ENCODE measurements around the gene ATP8A2. TPM values are rescaled to one million over a fixed set of nuclear protein-coding genes. Genes with fewer than 3 reads are reported as not detected.

ATP8A2 gene
- total and polyA plus RNA-seq, 10 of the 15 experiments (the other 5 are each of a cell fraction or from before 2014, with no cell fraction given) = 0.01 to 0.04 (median 0.04) TPM; not detected in 7

DNA sequence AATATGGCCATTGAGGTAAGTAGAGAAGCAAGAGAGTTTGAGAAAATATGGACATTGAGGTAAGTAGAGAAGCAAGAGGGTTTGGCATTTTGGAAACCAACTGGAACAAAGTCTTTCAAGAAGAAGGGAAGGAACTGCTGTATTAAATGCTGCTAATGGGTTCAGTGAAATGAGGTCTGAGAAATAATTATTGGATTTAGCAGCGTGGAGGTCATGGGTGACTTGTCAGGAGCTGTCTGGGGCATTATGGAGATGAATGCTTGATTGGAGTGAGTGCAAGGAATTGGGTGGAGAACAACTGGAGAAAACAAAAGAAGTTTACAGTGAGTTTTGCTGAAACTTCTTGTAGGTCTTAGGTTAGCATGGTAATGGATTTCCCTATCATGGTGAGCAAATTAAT lies 232.3 kb downstream of the ATP8A2 start:
- Histone ChIP-seq H3K27me3 (replicated peaks in 1 of 2; ENCODE audit: control insufficient read depth in 2 of 2, insufficient read depth in 2 of 2, low read length in 1 of 2) (no peaks in the 10 kb centered on the region), H3K27ac (ENCODE audit: control insufficient read depth, insufficient read depth) (no peak overlapping the region), H3K9ac (ENCODE audit: control insufficient read depth, insufficient read depth, low read length) (no peak overlapping the region), H3K9me3 (replicated peaks; ENCODE audit: control insufficient read depth, insufficient read depth, low read length) (no peaks in the 10 kb centered on the region), H4K20me1 (ENCODE audit: control insufficient read depth, insufficient read depth) (no peaks in the 10 kb centered on the region), H3K4me1 (ENCODE audit: control insufficient read depth, insufficient read depth, low read length) (no peaks in the 10 kb centered on the region), H3K4me2 (ENCODE audit: control insufficient read depth, insufficient read depth) (no peak overlapping the region), H3K79me2 (ENCODE audit: control insufficient read depth, insufficient read depth, low read length) (no peaks in the 10 kb centered on the region), H3K4me3 (no peak overlapping the region), H2AFZ (ENCODE audit: control insufficient read depth, low read depth, low read length) (no peak overlapping the region), H3K36me3 (ENCODE audit: control insufficient read depth in 2 of 2, insufficient read depth in 2 of 2, low read length in 1 of 2) (no peaks in the 10 kb centered on the region)
- FAIRE-seq (no peak), ATAC-seq (no peak), DNase-seq (ENCODE audit: low read depth, low spot score) (no peak)
- WGBS (ENCODE audit: insufficient coverage, insufficient replicate concordance, low lambda C conversion rate, missing lambda C conversion rate) = 0% methylated on average over 1 of the region's 1 CpG
- CTCF ChIA-PET = no interaction called here
- intact Hi-C loops (cut with micrococcal nuclease; ENCODE audit: unreplicated experiment) = no loop called here
- RAD21 ChIA-PET (ENCODE audit: unreplicated experiment) = no interaction called here
- no TSS peak for BruUV-seq (replicated peaks)
- POLR2A ChIA-PET = no interaction called here
- no peak for TF ChIP-seq KAT2A (conservative IDR thresholded peaks at IDR 0.05; ENCODE audit: control insufficient read depth, low read depth, low read length)
- TF ChIP-seq, protein P1, sequence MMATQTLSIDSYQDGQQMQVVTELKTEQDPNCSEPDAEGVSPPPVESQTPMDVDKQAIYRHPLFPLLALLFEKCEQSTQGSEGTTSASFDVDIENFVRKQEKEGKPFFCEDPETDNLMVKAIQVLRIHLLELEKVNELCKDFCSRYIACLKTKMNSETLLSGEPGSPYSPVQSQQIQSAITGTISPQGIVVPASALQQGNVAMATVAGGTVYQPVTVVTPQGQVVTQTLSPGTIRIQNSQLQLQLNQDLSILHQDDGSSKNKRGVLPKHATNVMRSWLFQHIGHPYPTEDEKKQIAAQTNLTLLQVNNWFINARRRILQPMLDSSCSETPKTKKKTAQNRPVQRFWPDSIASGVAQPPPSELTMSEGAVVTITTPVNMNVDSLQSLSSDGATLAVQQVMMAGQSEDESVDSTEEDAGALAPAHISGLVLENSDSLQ (IDR thresholded peaks at IDR 0.05) = no peak
- no peak for TF ChIP-seq FOS (IDR thresholded peaks at IDR 0.05; ENCODE audit: borderline replicate concordance, extremely low read depth, insufficient read length)
- no peak for TF ChIP-seq HDGF (IDR thresholded peaks at IDR 0.05)
- TF ChIP-seq, protein P2, sequence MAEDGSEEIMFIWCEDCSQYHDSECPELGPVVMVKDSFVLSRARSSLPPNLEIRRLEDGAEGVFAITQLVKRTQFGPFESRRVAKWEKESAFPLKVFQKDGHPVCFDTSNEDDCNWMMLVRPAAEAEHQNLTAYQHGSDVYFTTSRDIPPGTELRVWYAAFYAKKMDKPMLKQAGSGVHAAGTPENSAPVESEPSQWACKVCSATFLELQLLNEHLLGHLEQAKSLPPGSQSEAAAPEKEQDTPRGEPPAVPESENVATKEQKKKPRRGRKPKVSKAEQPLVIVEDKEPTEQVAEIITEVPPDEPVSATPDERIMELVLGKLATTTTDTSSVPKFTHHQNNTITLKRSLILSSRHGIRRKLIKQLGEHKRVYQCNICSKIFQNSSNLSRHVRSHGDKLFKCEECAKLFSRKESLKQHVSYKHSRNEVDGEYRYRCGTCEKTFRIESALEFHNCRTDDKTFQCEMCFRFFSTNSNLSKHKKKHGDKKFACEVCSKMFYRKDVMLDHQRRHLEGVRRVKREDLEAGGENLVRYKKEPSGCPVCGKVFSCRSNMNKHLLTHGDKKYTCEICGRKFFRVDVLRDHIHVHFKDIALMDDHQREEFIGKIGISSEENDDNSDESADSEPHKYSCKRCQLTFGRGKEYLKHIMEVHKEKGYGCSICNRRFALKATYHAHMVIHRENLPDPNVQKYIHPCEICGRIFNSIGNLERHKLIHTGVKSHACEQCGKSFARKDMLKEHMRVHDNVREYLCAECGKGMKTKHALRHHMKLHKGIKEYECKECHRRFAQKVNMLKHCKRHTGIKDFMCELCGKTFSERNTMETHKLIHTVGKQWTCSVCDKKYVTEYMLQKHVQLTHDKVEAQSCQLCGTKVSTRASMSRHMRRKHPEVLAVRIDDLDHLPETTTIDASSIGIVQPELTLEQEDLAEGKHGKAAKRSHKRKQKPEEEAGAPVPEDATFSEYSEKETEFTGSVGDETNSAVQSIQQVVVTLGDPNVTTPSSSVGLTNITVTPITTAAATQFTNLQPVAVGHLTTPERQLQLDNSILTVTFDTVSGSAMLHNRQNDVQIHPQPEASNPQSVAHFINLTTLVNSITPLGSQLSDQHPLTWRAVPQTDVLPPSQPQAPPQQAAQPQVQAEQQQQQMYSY (CRISPR knock-in tag; IDR thresholded peaks at IDR 0.05) = no peak
- TF ChIP-seq KDM1A (IDR thresholded peaks at IDR 0.05; ENCODE audit: borderline replicate concordance) = no peak
- TF ChIP-seq, protein P3, sequence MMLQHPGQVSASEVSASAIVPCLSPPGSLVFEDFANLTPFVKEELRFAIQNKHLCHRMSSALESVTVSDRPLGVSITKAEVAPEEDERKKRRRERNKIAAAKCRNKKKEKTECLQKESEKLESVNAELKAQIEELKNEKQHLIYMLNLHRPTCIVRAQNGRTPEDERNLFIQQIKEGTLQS (IDR thresholded peaks at IDR 0.05; ENCODE audit: borderline replicate concordance, extremely low read depth, low read depth, low read length) = no peak
- in situ Hi-C loops (cut with MboI) = no loop called here
- SMC1A ChIA-PET (ENCODE audit: uncharacterized antibody, unreplicated experiment) = no interaction called here

All from GM12878 (cell line).